ENCODE results near the gene MX2. TPM values are rescaled to one million over a fixed set of nuclear protein-coding genes. Genes with fewer than 3 reads are reported as not detected.
"Not testable (repeated sequence)": the region's sequence is repeated elsewhere in the genome, so short reads cannot be mapped to it uniquely, and the experiment has no call there.

The MX2 gene
- total and polyA plus RNA-seq, 2 experiments from 2014 or later = 5.4 to 9.2 TPM

- no peak overlapping the region for H3K27ac ChIP-seq (ENCODE audit: low read depth)
- DNase-seq (ENCODE audit: low spot score) (peak; percentile 67), ATAC-seq (peak; percentile 87)
- no peaks in the 10 kb centered on the region; the same call in 1 of the 2 replicates for H3K4me1 ChIP-seq (ENCODE audit: insufficient read depth)
- TF ChIP-seq EZH2phosphoT487 (IDR thresholded peaks at IDR 0.05; ENCODE audit: unreplicated experiment) (no peak), EZH2 (IDR thresholded peaks at IDR 0.05; ENCODE audit: low read depth, unreplicated experiment) (no peak), POLR2AphosphoS5 (IDR thresholded peaks at IDR 0.05; ENCODE audit: low read depth) (no peak), NANOG (IDR thresholded peaks at IDR 0.05; ENCODE audit: borderline replicate concordance) (no peak), REST (IDR thresholded peaks at IDR 0.05; ENCODE audit: unreplicated experiment) (no peak), ZNF462 (CRISPR knock-in tag; IDR thresholded peaks at IDR 0.05) (no peak), CREB1 (CRISPR knock-in tag; IDR thresholded peaks at IDR 0.05; ENCODE audit: low read depth) (no peak), JUNB (IDR thresholded peaks at IDR 0.05; ENCODE audit: unreplicated experiment) (no peak), CTCF (conservative IDR thresholded peaks at IDR 0.05; ENCODE audit: low read depth in 2 of 2) (peak in 1 of 2 experiments; percentile 37; a peak in 2 of 4 replicates)
- Mint-ChIP-seq H3K36me3 (ENCODE audit: low read depth) (no peaks in the 10 kb centered on the region), H3K27ac (no peak overlapping the region), H3K4me3 (no peak overlapping the region), H3K9me3 (no peaks in the 10 kb centered on the region), H3K27me3 (ENCODE audit: insufficient read depth, low read depth, poor library complexity) (peaks cover 2% of the 10 kb centered on the region), H3K4me1 (peaks cover 12% of the 10 kb centered on the region)
- peak overlapping the region; percentile 72; the same call in 1 of the 2 replicates for H2AFZ ChIP-seq
- no peaks in the 10 kb centered on the region for H3K79me2 ChIP-seq (replicated peaks; ENCODE audit: insufficient read depth)
- no peak overlapping the region for H3K4me3 ChIP-seq
- no peaks in the 10 kb centered on the region for H3K27me3 ChIP-seq (ENCODE audit: insufficient read depth)
- 0 out of 2 replicates have a peak, but pooled peaks cover 4% of the 10 kb centered on the region for H3K9me2 ChIP-seq (ENCODE audit: insufficient read depth)
- no peak overlapping the region for H3K4me2 ChIP-seq
- no peaks in the 10 kb centered on the region for H3K36me3 ChIP-seq (ENCODE audit: insufficient read depth)
- H3F3A ChIP-seq (replicated peaks; ENCODE audit: low read depth) = no peaks in the 10 kb centered on the region
- H4K20me1 ChIP-seq (replicated peaks; ENCODE audit: insufficient read depth) = no peaks in the 10 kb centered on the region
These were observed 2.5 kb upstream of the MX2 start for GRCh38 chr21:41359286-41359685.

GRCh38 chr21:41359754-41360071 lies 2.1 kb upstream of the MX2 start:
- not testable (repeated sequence) for H3K27me3 ChIP-seq (ENCODE audit: insufficient read depth); H3K36me3 Mint-ChIP-seq (ENCODE audit: low read depth); ATAC-seq; H3K4me2 ChIP-seq; H4K20me1 ChIP-seq (replicated peaks; ENCODE audit: insufficient read depth); H3K27me3 Mint-ChIP-seq (ENCODE audit: insufficient read depth, low read depth, poor library complexity); DNase-seq (ENCODE audit: low spot score); H3K4me3 Mint-ChIP-seq; H3F3A ChIP-seq (replicated peaks; ENCODE audit: low read depth); H3K27ac Mint-ChIP-seq; H3K9me2 ChIP-seq (ENCODE audit: insufficient read depth); H3K79me2 ChIP-seq (replicated peaks; ENCODE audit: insufficient read depth); H3K9me3 Mint-ChIP-seq; H3K36me3 ChIP-seq (ENCODE audit: insufficient read depth); H3K4me1 ChIP-seq (ENCODE audit: insufficient read depth); H3K27ac ChIP-seq (ENCODE audit: low read depth); H3K4me3 ChIP-seq
- peaks cover 12% of the 10 kb centered on the region for H3K4me1 Mint-ChIP-seq
- H2AFZ ChIP-seq = peak overlapping the region; percentile 56; the same call in 1 of the 2 replicates
